ENCODE data around the gene PDCD11. TPM values are rescaled to one million over a fixed set of nuclear protein-coding genes. Genes with fewer than 3 reads are reported as not detected.
"Not testable (repeated sequence)": the region's sequence is repeated elsewhere in the genome, so short reads cannot be mapped to it uniquely, and the experiment has no call there.

The PDCD11 gene
- total and polyA plus RNA-seq, 9 donors, result 9.7 to 40.8 (median 24.5) TPM

DNA sequence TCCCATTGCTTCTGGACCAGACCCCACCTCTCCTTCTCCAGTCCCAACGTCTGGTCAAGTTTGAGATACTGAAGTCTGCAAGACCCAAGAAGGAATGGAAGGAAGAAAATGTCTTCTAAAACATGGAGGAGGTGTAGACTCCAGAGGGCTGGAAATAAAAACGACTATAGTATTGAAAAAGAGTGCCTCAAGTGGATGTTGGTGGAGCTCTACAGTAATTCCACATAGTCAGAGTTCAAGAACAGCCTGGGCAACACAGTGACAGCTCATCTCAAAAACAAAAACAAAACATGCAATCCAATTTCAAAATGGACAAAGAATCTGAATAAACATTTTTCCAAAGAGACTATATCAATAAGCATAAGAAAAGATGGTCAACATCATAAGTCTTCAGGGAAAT is 43.1 kb upstream of the PDCD11 start:
- TF ChIP-seq POLR2A (IDR thresholded peaks at IDR 0.05), result no peak
- TF ChIP-seq CTCF (IDR thresholded peaks at IDR 0.05), result no peak
- no peak for TF ChIP-seq EP300 (IDR thresholded peaks at IDR 0.05)
- intact Hi-C loops (cut with DNase I), result no loop called here
- 23 to 36% (median 32%) methylated on average over 2 of the region's 2 CpGs for WGBS, 3 donors
- no peaks in the 10 kb centered on the region for H3K36me3 ChIP-seq
- H3K4me3 ChIP-seq, result no peak overlapping the region
- H3K27me3 ChIP-seq, result no peaks in the 10 kb centered on the region
- no peak overlapping the region for H3K27ac ChIP-seq
- no peak for DNase-seq
- no peaks in the 10 kb centered on the region for H3K9me3 ChIP-seq
- H3K4me1 ChIP-seq (ENCODE audit: insufficient read depth), result peaks cover 1% of the 10 kb centered on the region

GRCh38 chr10:103354567-103354966 is 41.9 kb upstream of the PDCD11 start:
- H3K4me1 ChIP-seq (ENCODE audit: insufficient read depth); H3K4me3 ChIP-seq; H3K36me3 ChIP-seq; DNase-seq; H3K27me3 ChIP-seq; H3K27ac ChIP-seq; intact Hi-C loops (cut with DNase I); H3K9me3 ChIP-seq: not testable (repeated sequence)
- 83 to 93% (median 89%) methylated on average over 4 of the region's 4 CpGs for WGBS, 3 donors

GRCh38 chr10:103355906-103356599 is 40.4 kb upstream of the PDCD11 start:
- TF ChIP-seq POLR2A (IDR thresholded peaks at IDR 0.05) (no peak), CTCF (IDR thresholded peaks at IDR 0.05) (no peak), EP300 (IDR thresholded peaks at IDR 0.05) (no peak)
- no peak overlapping the region for H3K27ac ChIP-seq
- intact Hi-C loops (cut with DNase I), result no loop called here
- no peaks in the 10 kb centered on the region for H3K9me3 ChIP-seq
- no peaks in the 10 kb centered on the region for H3K36me3 ChIP-seq
- no peaks in the 10 kb centered on the region for H3K4me1 ChIP-seq (ENCODE audit: insufficient read depth)
- H3K4me3 ChIP-seq, result no peak overlapping the region
- DNase-seq, result peak in 1 of 5 donors; percentile 3
- H3K27me3 ChIP-seq, result no peaks in the 10 kb centered on the region
- 63 to 67% (median 63%) methylated on average over 5 of the region's 5 CpGs for WGBS, 3 donors

DNA sequence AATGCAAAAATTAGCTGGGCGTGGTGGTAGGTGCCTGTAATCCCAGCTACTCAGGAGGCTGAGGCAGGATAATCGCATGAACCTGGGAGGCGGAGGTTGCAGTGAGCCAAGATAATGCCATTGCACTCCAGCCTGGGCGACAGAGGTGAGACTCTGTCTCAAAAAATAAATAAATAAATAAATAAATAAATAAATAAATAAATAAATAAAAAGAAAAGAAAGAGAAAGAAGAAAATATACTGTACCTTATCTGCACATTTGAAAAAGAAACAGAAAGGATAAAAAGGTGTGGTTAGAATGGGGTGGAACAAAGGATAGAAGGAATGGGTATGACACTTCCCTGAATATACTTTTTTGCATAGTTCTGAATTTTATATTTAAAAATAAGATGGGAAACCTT is 36.9 kb upstream of the PDCD11 start:
- H3K27me3 ChIP-seq; H3K4me3 ChIP-seq; DNase-seq; intact Hi-C loops (cut with DNase I); H3K36me3 ChIP-seq; H3K27ac ChIP-seq; H3K4me1 ChIP-seq (ENCODE audit: insufficient read depth); H3K9me3 ChIP-seq: not testable (repeated sequence)
- 94 to 96% (median 94%) methylated on average over 4 of the region's 4 CpGs for WGBS, 3 donors

GRCh38 chr10:103360791-103361190 is 35.6 kb upstream of the PDCD11 start:
- intact Hi-C loops (cut with DNase I); H3K27ac ChIP-seq: not testable (repeated sequence)

GRCh38 chr10:103367379-103367781 is 29.0 kb upstream of the PDCD11 start:
- WGBS, 3 donors, result 37 to 59% (median 53%) methylated on average over 10 of the region's 10 CpGs
- peak overlapping the region; percentile 61 for H3K4me3 ChIP-seq

More at GRCh38 chr10:103360791-103361190, 35.6 kb upstream of the PDCD11 start:
- not testable (repeated sequence) for H3K4me3 ChIP-seq; H3K27me3 ChIP-seq; H3K36me3 ChIP-seq; H3K4me1 ChIP-seq (ENCODE audit: insufficient read depth); H3K9me3 ChIP-seq
- 89 to 91% (median 89%) methylated on average over 9 of the region's 9 CpGs for WGBS, 3 donors
- peak in 1 of 5 donors; percentile 4 for DNase-seq

More at GRCh38 chr10:103367379-103367781, 29.0 kb upstream of the PDCD11 start:
- DNase-seq, result peak in 1 of 5 donors; percentile 26
- Histone ChIP-seq H3K27ac (peak overlapping the region in 1 of 2 donors; percentile 76), H3K9me3 (no peaks in the 10 kb centered on the region), H3K4me1 (ENCODE audit: insufficient read depth) (peaks cover 5% of the 10 kb centered on the region), H3K36me3 (no peaks in the 10 kb centered on the region), H3K27me3 (no peaks in the 10 kb centered on the region)
- no peak for TF ChIP-seq CTCF (IDR thresholded peaks at IDR 0.05)
- TF ChIP-seq POLR2A (IDR thresholded peaks at IDR 0.05), result no peak
- no peak for TF ChIP-seq EP300 (IDR thresholded peaks at IDR 0.05)
- intact Hi-C loops (cut with DNase I), result no loop called here

All from ovary (tissue), 9 donors.